HG03565 (cell line): ENCODE results near the gene PPP1R13L.

ENCODE experiments used
- ATAC-seq: cut with Tn5 transposase; IDR thresholded peaks from one replicate; pipeline ENCODE4 v1.9.1; 2021; ENCODE audit warnings: mild to moderate bottlenecking, moderate library complexity; ENCODE audit not compliant: unreplicated experiment

PPP1R13L gene

DNA sequence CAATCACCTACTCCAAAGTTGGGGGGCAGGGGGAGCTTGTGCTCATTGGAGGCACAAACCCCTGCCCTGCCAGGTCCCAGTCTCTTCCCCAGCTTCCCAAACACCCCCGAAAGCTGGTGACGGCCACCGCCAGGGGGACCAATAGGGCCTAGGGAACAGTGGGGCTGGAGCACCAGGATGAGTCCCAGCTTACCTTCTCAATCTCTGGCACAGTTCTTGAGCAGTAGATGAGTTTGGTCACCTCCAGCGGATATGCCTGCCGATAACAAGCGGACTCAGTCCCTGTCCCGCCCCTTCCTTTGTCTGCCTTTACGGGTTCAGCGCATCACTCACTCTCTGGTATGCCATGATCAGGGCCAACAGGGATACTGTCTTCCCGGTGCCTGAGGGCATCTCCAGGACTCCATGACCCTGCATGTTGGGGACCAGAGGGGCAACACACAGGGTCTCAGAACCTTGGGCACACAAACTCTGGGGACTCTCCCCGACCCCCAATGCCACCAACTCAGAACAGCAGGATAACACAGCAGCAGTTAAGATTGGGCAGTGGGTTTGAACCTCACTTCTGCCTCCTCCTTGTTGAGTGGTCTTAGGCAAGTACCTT, 36.0 kb downstream of the PPP1R13L start:
- no peak for ATAC-seq

DNA sequence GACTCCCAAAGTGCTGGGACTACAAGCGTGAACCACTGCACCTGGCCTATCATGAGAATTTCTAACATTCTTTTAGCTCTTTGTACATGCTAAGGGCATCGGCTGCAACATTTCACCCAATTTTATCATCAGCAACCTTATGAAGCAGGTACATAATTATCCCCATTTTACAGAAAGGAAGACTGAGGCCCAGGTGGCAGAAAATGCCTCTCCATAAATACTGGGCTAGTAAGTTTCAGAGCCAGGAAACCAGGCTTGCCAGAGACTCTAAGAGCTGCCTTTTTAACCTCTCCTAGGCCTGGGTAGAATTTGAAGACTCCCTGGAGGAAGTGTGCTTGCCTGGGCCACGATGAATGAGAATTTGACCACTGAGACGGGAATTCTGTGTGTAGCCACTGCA, 36.7 kb downstream of the PPP1R13L start:
- ATAC-seq, result no peak

GRCh38 chr19:45364696-45365095, 40.2 kb downstream of the PPP1R13L start:
- no peak for ATAC-seq

DNA sequence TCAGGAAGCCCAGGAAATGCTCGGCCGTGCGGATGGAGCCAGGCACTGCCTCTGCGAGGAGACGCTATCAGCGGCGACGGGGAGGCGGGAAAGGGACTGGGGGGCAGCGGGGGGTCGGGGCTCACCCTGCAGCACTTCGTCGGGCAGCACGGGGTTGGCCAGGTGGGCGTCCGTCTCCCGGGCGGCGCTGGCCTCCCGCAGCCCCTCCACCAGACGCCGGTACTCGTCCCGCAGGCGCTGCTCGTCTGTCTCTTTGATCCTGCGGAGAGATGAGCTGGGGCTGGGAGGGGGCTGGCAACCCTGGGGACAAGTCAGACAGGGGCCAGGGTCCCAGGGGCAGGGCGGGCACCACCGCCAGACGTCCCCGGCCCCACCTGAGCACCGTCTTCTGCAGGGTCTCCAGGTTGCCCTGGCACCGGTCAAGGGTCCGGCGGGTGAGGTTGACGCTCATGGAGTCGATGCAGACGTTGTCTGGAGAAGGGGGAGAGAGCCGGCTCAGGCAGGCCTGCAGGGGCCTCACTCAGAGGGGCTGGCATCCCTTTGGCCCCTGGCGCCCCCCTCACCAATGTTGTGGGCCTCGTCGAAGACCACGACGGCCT, 40.9 kb downstream of the PPP1R13L start:
- no peak for ATAC-seq

- ATAC-seq, result no peak
Observed at GRCh38 chr19:45362291-45362690, 42.6 kb downstream of the PPP1R13L start.

GRCh38 chr19:45361608-45362007, 43.3 kb downstream of the PPP1R13L start:
- no peak for ATAC-seq

DNA sequence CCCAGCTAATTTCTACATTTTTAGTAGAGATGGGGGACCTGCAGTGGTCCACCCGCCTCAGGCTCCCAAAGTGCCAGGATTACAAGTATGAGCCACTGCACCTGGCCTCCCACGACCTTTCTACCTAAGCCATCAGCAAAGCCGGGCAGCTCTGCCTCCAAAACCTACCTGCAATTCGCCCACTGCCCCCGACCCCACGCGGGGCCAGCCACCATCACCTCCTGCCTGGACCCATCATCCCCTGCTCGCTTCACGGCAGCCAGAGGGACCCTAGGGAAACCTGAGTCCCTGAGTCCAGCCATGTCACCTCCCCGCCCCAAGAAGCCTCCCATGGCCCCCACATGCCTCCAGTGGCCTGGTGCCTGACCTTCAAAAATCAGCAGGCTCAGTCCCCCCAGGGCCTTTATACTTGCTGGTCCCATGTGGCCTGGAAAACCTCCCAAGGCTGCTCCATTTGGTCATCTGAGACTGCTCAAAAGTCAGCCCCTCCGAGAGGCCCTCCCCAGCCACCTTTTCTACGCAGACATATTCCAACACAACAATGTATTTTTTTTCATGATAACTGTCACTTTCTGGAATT, 46.6 kb downstream of the PPP1R13L start:
- no peak for ATAC-seq

DNA sequence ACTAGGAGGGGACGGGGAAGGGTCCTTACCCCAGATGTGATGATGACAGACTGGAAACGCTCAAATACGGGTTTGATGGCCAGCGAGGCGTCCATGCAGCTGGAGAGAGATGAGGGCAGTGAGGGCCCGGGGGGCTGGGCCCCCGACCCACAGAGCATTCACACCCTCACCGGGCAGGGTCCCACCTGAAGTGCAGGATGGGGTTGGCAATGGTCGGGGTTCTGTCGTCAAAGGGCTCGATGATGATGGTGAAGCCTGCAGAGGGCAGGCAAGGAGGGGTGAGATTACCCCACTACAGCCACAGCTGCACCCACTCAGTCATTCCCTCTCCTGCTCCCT, 47.5 kb downstream of the PPP1R13L start:
- no peak for ATAC-seq

- no peak for ATAC-seq
Observed at GRCh38 chr19:45356760-45357444, 48.0 kb downstream of the PPP1R13L start.

DNA sequence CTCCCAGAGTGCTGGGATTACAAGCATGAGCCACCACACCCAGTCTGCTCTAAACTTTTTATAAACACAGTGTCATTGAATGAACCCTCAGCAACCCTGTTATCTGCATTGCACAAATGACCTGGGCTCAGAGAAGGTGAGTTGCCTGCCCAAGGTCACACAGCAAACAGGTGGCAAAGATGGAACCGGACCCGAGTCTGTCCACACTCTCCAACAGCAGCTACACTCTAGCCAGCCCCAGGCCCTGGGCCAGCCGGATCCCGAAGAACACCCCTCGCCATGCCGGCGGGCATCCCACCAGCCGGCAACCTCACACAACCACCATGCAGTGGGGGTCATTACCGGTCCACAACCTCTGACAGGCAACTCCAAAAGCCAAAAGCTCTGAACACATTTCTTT, 49.0 kb downstream of the PPP1R13L start:
- no peak for ATAC-seq

DNA sequence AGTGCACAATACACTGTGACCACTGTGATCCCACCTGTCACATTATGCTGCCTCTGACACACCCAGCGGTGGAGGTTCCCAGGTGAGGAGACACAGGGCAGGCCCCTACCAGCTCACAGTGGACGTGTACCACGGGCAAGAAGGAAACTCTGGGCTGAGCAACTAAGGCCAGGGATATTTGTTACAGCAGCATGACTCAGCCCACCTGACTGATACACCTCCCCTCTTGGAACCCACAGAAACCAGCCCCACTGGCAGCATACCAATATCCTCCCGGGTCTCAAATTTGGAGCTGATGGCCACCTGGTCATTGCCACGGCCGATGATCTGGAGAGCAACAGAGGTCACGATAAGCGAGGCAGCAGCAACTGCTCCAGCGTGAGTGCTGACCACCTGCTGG, 49.5 kb downstream of the PPP1R13L start:
- no peak for ATAC-seq

GRCh38 chr19:45354241-45354842, 50.5 kb downstream of the PPP1R13L start:
- no peak for ATAC-seq

- no peak for ATAC-seq
Observed at GRCh38 chr19:45352914-45353796, 51.7 kb downstream of the PPP1R13L start.

DNA sequence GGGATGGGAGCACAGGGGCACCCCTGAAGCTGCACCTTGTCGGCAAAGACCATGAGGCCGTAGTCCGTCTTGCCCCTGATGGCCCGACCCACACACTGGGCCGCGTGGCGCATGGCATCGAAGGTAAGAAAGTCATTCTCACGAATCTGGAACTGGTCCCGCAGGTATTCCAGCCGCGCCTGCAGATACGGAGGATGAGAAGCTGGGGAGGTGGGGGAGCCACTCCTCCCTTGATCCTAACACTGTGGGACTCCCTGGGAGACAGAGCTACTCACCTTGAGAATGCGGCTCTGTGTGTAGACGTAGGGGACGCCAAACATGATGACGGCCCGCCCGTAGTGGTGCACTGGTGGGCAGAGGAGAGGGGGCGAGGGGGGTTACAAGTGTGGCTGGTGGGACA, 52.4 kb downstream of the PPP1R13L start:
- no peak for ATAC-seq

DNA sequence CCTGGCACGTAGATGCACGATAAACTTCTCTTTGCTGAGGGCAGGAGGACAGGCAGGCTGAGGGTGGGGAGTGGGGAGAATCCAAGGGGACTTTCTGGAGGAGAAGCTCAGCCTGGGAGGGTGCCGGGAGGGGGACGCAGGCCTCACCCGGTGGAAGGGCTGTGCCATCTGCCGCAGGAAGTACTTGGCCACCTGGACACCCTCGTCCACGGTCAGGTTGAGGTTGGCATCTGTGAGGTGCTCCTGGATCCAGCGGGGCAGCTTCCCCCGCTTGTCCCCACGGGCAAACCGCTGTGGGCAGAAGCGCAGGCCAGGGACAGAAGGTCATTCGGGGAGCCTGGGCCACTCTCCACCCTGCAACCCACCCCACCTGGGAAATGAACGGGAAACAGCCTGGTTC, 52.8 kb downstream of the PPP1R13L start:
- ATAC-seq, result no peak

DNA sequence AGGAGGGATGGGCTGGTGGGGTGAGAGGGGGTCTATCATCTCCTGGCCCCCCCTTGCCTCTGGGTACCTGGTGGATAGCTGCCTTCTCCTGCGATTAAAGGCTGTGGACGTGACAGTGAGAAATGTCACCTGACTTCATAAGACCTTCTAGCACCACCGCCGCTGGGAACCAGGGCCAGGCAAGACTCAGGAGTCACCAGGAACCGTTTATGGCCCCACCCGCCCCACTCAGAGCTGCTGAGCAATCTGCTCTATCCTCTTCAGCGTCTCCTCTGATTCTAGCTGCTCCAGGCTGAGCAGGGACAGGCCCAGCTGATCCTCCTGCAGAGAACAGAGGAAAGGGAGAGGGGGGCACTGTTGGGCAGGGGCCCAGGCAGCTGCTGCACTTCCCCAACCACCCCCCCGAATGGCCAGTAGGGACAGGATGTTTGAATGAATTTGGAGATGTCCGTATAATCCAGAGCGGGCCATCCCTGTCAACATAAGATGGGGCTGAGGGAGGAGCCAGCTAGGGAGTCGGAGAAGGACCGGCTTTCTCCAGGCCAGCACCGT, 53.4 kb downstream of the PPP1R13L start:
- ATAC-seq, result no peak

DNA sequence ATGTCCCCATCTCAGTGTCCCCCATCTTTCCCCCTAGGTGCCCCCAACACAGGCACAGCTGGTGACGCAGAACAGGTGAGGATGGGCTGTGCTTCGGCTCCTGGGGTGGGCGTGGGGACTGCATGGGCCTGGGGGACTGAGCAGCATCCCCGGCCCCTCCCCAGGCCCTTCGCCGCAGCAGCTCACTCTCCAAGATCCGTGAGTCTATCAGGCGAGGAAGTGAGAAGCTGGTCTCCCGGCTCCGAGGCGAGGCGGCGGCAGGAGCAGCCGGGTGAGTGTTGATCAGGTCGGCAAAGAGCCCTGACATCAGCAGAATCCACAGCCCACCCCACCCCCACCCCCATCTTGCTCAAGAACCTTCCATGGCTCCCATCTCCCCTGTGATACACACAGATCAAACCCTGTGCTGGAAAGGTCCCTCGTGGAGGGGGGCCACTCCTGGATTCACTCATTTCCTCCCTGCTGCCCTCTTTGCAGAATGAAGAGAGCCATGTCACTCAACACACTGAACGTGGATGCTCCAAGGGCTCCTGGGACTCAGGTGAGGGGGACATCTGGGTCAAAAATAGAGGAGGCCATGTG, 54.3 kb downstream of the PPP1R13L start:
- no peak for ATAC-seq

GRCh38 chr19:45349430-45349941, 55.4 kb downstream of the PPP1R13L start:
- no peak for ATAC-seq

GRCh38 chr19:45349126-45349415, 55.8 kb downstream of the PPP1R13L start:
- no peak for ATAC-seq
